Smooth muscle cell (in vitro differentiated cells): ENCODE results near the gene DUSP22. TPM values are rescaled to one million over a fixed set of nuclear protein-coding genes. Genes with fewer than 3 reads are reported as not detected.

ENCODE experiments used
- DNase-seq: peaks from one replicate; lab custom pipeline; 2025; ENCODE audit not compliant: unreplicated experiment; lab: John Stamatoyannopoulos, UW
- H2AFZ ChIP-seq: fragments of 200-600 bp; sonication (generic); 2 replicates; pipeline ENCODE4 v1.6.0; 2016; ENCODE audit warnings: antibody characterized with exemption, low read depth, mild to moderate bottlenecking
- H3F3A ChIP-seq: fragments of 200-600 bp; sonication (generic); 2 replicates; pipeline ENCODE4 v1.6.0; 2017; ENCODE audit warnings: antibody characterized with exemption, low read depth
- H3K27ac ChIP-seq: fragments of 200-600 bp; sonication (generic); 2 replicates; pipeline ENCODE4 v1.5.1; 2016; ENCODE audit warnings: low read depth, mild to moderate bottlenecking
- H3K27me3 ChIP-seq: fragments of 200-600 bp; sonication (generic); 2 replicates; pipeline ENCODE4 v1.6.1; 2016; ENCODE audit warnings: low read depth, mild to moderate bottlenecking
- H3K36me3 ChIP-seq: fragments of 200-600 bp; sonication (generic); 2 replicates; pipeline ENCODE4 v1.5.1; 2016; ENCODE audit warnings: low read depth
- H3K4me1 ChIP-seq: fragments of 200-600 bp; sonication (generic); 2 replicates; pipeline ENCODE4 v1.5.1; 2016; ENCODE audit warnings: low read depth
- H3K4me2 ChIP-seq: fragments of 200-600 bp; sonication (generic); 2 replicates; pipeline ENCODE4 v1.6.0; 2016; ENCODE audit warnings: mild to moderate bottlenecking
- H3K4me3 ChIP-seq: fragments of 200-600 bp; sonication (generic); 2 replicates; pipeline ENCODE4 v1.5.1; 2016; ENCODE audit warnings: mild to moderate bottlenecking
- H3K79me2 ChIP-seq: fragments of 200-600 bp; sonication (generic); 2 replicates; pipeline ENCODE4 v1.6.0; 2016; ENCODE audit warnings: low read depth, mild to moderate bottlenecking
- H3K9ac ChIP-seq: fragments of 200-600 bp; sonication (generic); 2 replicates; pipeline ENCODE4 v1.6.0; 2016; ENCODE audit warnings: low read depth
- H3K9me3 ChIP-seq: fragments of 200-600 bp; sonication (generic); replicated peaks from 2 replicates; pipeline ENCODE4 v1.5.1; 2016; ENCODE audit warnings: low read depth
- H4K20me1 ChIP-seq: fragments of 200-600 bp; sonication (generic); 2 replicates; pipeline ENCODE4 v1.6.0; 2016; ENCODE audit warnings: low read depth
- CTCF ChIP-seq: fragments of 200-600 bp; sonication (generic); IDR thresholded peaks from 2 replicates; pipeline ENCODE4 v1.5.1; 2017; ENCODE audit warnings: borderline replicate concordance, mild to moderate bottlenecking, antibody characterized with exemption; ENCODE audit not compliant: insufficient read depth, poor library complexity, severe bottlenecking
- WGBS: methylation state at CpG from one replicate; pipeline ENCODE4 v1.1.7; 2016; ENCODE audit warnings: low lambda C conversion rate; 5-methylcytosine and 5-hydroxymethylcytosine counted together
- polyA plus RNA-seq: library from polyadenylated mRNA; unstranded; fragments of >200 nt; fragmentation: Nextera tagmentation; extraction: Ambion mirVana; gene quantifications from 2 replicates; pipeline ENCODE4 v1.2.1, GENCODE V29; 2016
- total RNA-seq: library from RNA; depleted of rRNA; stranded (reverse); fragments of >200 nt; gene quantifications from 2 replicates; pipeline ENCODE4 v1.2.3, GENCODE V29; 2014

Gene DUSP22
- total and polyA plus RNA-seq, 2 experiments from 2014 or later = 16.3 to 19.1 TPM

- TF ChIP-seq CTCF = no peak
- WGBS = 79% methylated on average over 20 of the region's 20 CpGs
- no peak for DNase-seq
Measured at GRCh38 chr6:359261-360035, 67.2 kb downstream of the DUSP22 start.

GRCh38 chr6:360349-360748 is 68.1 kb downstream of the DUSP22 start:
- TF ChIP-seq CTCF = no peak
- H3K9ac ChIP-seq = no peak overlapping the region
- DNase-seq = no peak
- H3K4me2 ChIP-seq = no peak overlapping the region
- no peaks in the 10 kb centered on the region for H3K36me3 ChIP-seq
- peaks cover 9% of the 10 kb centered on the region for H3K9me3 ChIP-seq
- H4K20me1 ChIP-seq = no peaks in the 10 kb centered on the region
- no peak overlapping the region for H3K27ac ChIP-seq
- WGBS = 88% methylated on average over 5 of the region's 5 CpGs
- H3K4me1 ChIP-seq = no peaks in the 10 kb centered on the region
- H3K4me3 ChIP-seq = no peak overlapping the region
- no peak overlapping the region for H2AFZ ChIP-seq
- no peaks in the 10 kb centered on the region for H3K79me2 ChIP-seq
- no peaks in the 10 kb centered on the region for H3K27me3 ChIP-seq
- H3F3A ChIP-seq = no peaks in the 10 kb centered on the region

More at GRCh38 chr6:359261-360035, 67.2 kb downstream of the DUSP22 start:
- peaks cover 9% of the 10 kb centered on the region for H3K9me3 ChIP-seq
- H3K9ac ChIP-seq = no peak overlapping the region
- H4K20me1 ChIP-seq = no peaks in the 10 kb centered on the region
- H3K4me2 ChIP-seq = no peak overlapping the region
- H3K27ac ChIP-seq = no peak overlapping the region
- no peaks in the 10 kb centered on the region for H3K36me3 ChIP-seq
- H3K4me3 ChIP-seq = no peak overlapping the region
- no peak overlapping the region for H2AFZ ChIP-seq
- no peaks in the 10 kb centered on the region for H3K27me3 ChIP-seq
- H3K79me2 ChIP-seq = no peaks in the 10 kb centered on the region
- no peaks in the 10 kb centered on the region for H3K4me1 ChIP-seq
- H3F3A ChIP-seq = no peaks in the 10 kb centered on the region

GRCh38 chr6:360764-361373 is 68.6 kb downstream of the DUSP22 start:
- no peak for TF ChIP-seq CTCF
- Histone ChIP-seq H3F3A (no peaks in the 10 kb centered on the region), H4K20me1 (no peaks in the 10 kb centered on the region), H3K79me2 (no peaks in the 10 kb centered on the region), H3K4me3 (no peak overlapping the region), H3K27ac (no peak overlapping the region), H3K9me3 (peaks cover 9% of the 10 kb centered on the region), H3K9ac (no peak overlapping the region), H3K4me2 (no peak overlapping the region), H3K36me3 (no peaks in the 10 kb centered on the region), H3K27me3 (no peaks in the 10 kb centered on the region), H2AFZ (no peak overlapping the region), H3K4me1 (no peaks in the 10 kb centered on the region)
- no peak for DNase-seq
- WGBS = 87% methylated on average over 19 of the region's 19 CpGs
